SU-DHL-6 (cell line): ENCODE results near the gene MPZL1.

Source experiments
- H2AFZ ChIP-seq: fragments of 200-600 bp; sonication (generic); 2 replicates; pipeline ENCODE4 v1.6.1; 2014; ENCODE audit warnings: low read depth, mild to moderate bottlenecking, moderate library complexity, mixed read lengths, antibody characterized with exemption, low read length; ENCODE audit not compliant: severe bottlenecking
- H3F3A ChIP-seq: fragments of 200-600 bp; shearing (Covaris generic); 2 replicates; pipeline ENCODE4 v1.6.0; 2016; ENCODE audit warnings: antibody characterized with exemption, mild to moderate bottlenecking; ENCODE audit not compliant: insufficient read depth
- H3K27ac ChIP-seq: fragments of 200-600 bp; sonication (generic); 2 replicates; pipeline ENCODE4 v1.5.1; 2016; ENCODE audit warnings: low read depth, mild to moderate bottlenecking, low read length, moderate library complexity, mixed read lengths
- H3K27me3 ChIP-seq: fragments of 200-600 bp; sonication (generic), shearing (Covaris generic); 2 replicates; pipeline ENCODE4 v1.6.0; 2014; ENCODE audit warnings: mild to moderate bottlenecking, low read length
- H3K36me3 ChIP-seq: fragments of 200-600 bp; sonication (generic); 2 replicates; pipeline ENCODE4 v1.6.1; 2014; ENCODE audit warnings: mild to moderate bottlenecking, low read length, mixed read lengths
- H3K4me2 ChIP-seq: fragments of 300-600, 200-600 bp; shearing (Covaris generic), sonication (generic); 2 replicates; pipeline ENCODE4 v1.6.0; 2014; ENCODE audit warnings: low read length, low read depth, mild to moderate bottlenecking; ENCODE audit not compliant: poor library complexity, severe bottlenecking
- H3K4me3 ChIP-seq: fragments of 200-600 bp; sonication (generic); 2 replicates; pipeline ENCODE4 v1.5.1; 2014; ENCODE audit warnings: antibody characterized with exemption, low read length, mild to moderate bottlenecking, mixed read lengths; ENCODE audit not compliant: insufficient read depth, poor library complexity, severe bottlenecking
- H3K79me2 ChIP-seq: fragments of 200-600 bp; sonication (generic); 2 replicates; pipeline ENCODE4 v1.6.1; 2014; ENCODE audit warnings: mild to moderate bottlenecking, low read length, moderate library complexity; ENCODE audit not compliant: insufficient read depth
- H3K9ac ChIP-seq: fragments of 200-600 bp; sonication (generic); 2 replicates; pipeline ENCODE4 v1.7.0; 2014; ENCODE audit warnings: mild to moderate bottlenecking, low read length
- H3K9me2 ChIP-seq: fragments of 200-600 bp; sonication (generic); replicated peaks from 2 replicates; pipeline ENCODE4 v1.6.1; 2014; ENCODE audit warnings: low read length; ENCODE audit not compliant: insufficient read depth
- H3K9me3 ChIP-seq: fragments of 200-600 bp; sonication (generic); 2 replicates; pipeline ENCODE4 v1.6.1; 2014; ENCODE audit warnings: low read length, mixed read lengths; ENCODE audit not compliant: insufficient read depth
- H4K20me1 ChIP-seq: fragments of 200-600 bp; sonication (generic); 2 replicates; pipeline ENCODE4 v1.6.1; 2014; ENCODE audit warnings: low read depth, mild to moderate bottlenecking, antibody characterized with exemption, low read length, moderate library complexity, mixed read lengths
- CTCF ChIP-seq: fragments of 200-600 bp; sonication (generic); IDR thresholded peaks from one replicate; pipeline ENCODE4 v1.5.1; 2017; ENCODE audit warnings: antibody characterized with exemption, mild to moderate bottlenecking, low read length, moderate library complexity; ENCODE audit not compliant: insufficient read depth, poor library complexity, severe bottlenecking
- EZH2phosphoT487 ChIP-seq: fragments of 200-600 bp; sonication (generic), shearing (Covaris generic); conservative IDR thresholded peaks from 2 replicates; pipeline ENCODE4 v1.6.1; 2018; ENCODE audit warnings: mild to moderate bottlenecking, antibody characterized with exemption, low read length, moderate library complexity, mixed read lengths

The MPZL1 gene

GRCh38 chr1:167776151-167776550, 54.4 kb downstream of the MPZL1 start:
- Histone ChIP-seq H3K9me2 (no peaks in the 10 kb centered on the region), H3K4me3 (no peak overlapping the region), H3K36me3 (no peaks in the 10 kb centered on the region), H3K4me2 (no peak overlapping the region), H3K9me3 (no peaks in the 10 kb centered on the region), H3K27ac (no peak overlapping the region), H3K27me3 (no peaks in the 10 kb centered on the region), H3K79me2 (no peaks in the 10 kb centered on the region), H2AFZ (no peak overlapping the region), H4K20me1 (no peaks in the 10 kb centered on the region), H3F3A (no peaks in the 10 kb centered on the region), H3K9ac (no peak overlapping the region)
- TF ChIP-seq EZH2phosphoT487 = no peak
- no peak for TF ChIP-seq CTCF

GRCh38 chr1:167776616-167777268, 55.0 kb downstream of the MPZL1 start:
- no peaks in the 10 kb centered on the region for H3K36me3 ChIP-seq

GRCh38 chr1:167777269-167777650, 55.5 kb downstream of the MPZL1 start:
- Histone ChIP-seq H3K4me2 (no peak overlapping the region), H3K27me3 (no peaks in the 10 kb centered on the region), H3K9me3 (no peaks in the 10 kb centered on the region), H3K4me3 (no peak overlapping the region), H3K9me2 (no peaks in the 10 kb centered on the region), H3K36me3 (no peaks in the 10 kb centered on the region), H4K20me1 (no peaks in the 10 kb centered on the region), H3K79me2 (no peaks in the 10 kb centered on the region), H3K27ac (no peak overlapping the region), H2AFZ (no peak overlapping the region), H3K9ac (no peak overlapping the region), H3F3A (no peaks in the 10 kb centered on the region)
- TF ChIP-seq EZH2phosphoT487 (no peak), CTCF (no peak)

More at GRCh38 chr1:167776616-167777268, 55.0 kb downstream of the MPZL1 start:
- H4K20me1 ChIP-seq = no peaks in the 10 kb centered on the region
- no peak overlapping the region for H3K4me2 ChIP-seq
- H3K79me2 ChIP-seq = no peaks in the 10 kb centered on the region
- H3K9ac ChIP-seq = no peak overlapping the region
- no peak for TF ChIP-seq CTCF
- TF ChIP-seq EZH2phosphoT487 = no peak
- no peak overlapping the region for H2AFZ ChIP-seq
- H3K27ac ChIP-seq = no peak overlapping the region
- H3F3A ChIP-seq = no peaks in the 10 kb centered on the region
- H3K9me2 ChIP-seq = no peaks in the 10 kb centered on the region
- H3K4me3 ChIP-seq = no peak overlapping the region
- H3K27me3 ChIP-seq = no peaks in the 10 kb centered on the region
- H3K9me3 ChIP-seq = no peaks in the 10 kb centered on the region
